Fibroblast of lung (primary cell): ENCODE measurements around the gene MDM1.

ENCODE experiments used
- CTCF ChIP-seq, 2 donors: IDR thresholded peaks in 1 of 2; conservative IDR thresholded peaks in 1 of 2; 1 replicate in 1 of 2; 2 replicates in 1 of 2; pipeline ENCODE4 v1.5.1; 2011 to 2012; ENCODE audit warnings: low read length in 2 of 2, control low read depth in 1 of 2, inconsistent platforms in 1 of 2, low read depth in 1 of 2, mild to moderate bottlenecking in 1 of 2
- EZH2 ChIP-seq: IDR thresholded peaks from 2 replicates; pipeline ENCODE4 v1.5.1; 2012; ENCODE audit warnings: low read length, control low read depth, mild to moderate bottlenecking; ENCODE audit errors: missing control alignments

DNA sequence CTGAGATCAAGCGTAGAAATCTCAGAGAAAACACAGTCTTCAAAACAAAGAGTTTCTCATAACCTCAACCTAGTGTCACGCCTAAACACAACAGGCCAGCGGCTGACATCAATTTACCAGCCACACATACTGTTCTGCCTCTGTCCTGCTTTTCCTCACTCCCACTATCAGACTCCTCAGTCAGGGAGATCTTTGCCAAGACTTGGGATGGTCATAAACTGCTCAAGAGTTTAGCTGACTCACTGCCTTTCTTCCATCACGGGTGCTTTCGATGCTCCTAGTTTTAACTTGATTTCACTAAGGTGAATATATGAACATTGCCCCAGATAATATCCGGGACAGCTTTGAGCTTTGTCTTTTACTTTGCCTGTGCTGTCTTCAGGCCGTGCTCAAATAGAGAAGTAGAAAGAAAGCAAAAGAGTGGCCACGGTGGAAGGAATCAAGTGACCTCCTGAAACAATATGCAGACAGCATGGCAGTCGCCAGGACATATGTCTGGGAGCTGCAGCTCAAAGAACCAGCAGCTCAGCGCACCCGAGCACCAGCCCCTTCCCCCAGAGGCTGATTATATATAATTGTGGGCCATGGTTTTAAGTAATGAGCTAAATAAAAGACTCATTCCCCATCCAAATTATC lies 12.1 kb downstream of the MDM1 start:
- TF ChIP-seq CTCF (conservative IDR thresholded peaks at IDR 0.05 in 1 of 2, IDR thresholded peaks at IDR 0.05 in 1 of 2; ENCODE audit: low read depth in 1 of 2, low read length in 2 of 2), result no peak
- TF ChIP-seq EZH2, result no peak
